Esophagus muscularis mucosa (tissue), 4 donors: Measurements from ENCODE around the gene ARRDC5.

Source experiments
- CTCF ChIP-seq, 3 experiments: fragments of 200-600 bp in 2 of 3; fragments of 450-650 bp in 1 of 3; sonication (generic) in 2 of 3; IDR thresholded peaks; one replicate each; pipeline ENCODE4 v1.5.1; 2017 to 2019; ENCODE audit warnings: antibody characterized with exemption in 3 of 3, mild to moderate bottlenecking in 2 of 3, moderate library complexity in 1 of 3
- EP300 ChIP-seq: sonication (generic); formaldehyde crosslinking; IDR thresholded peaks from one replicate; pipeline ENCODE4 v1.6.1; 2017; ENCODE audit warnings: antibody characterized with exemption
- POLR2A ChIP-seq: fragments of 450-650 bp; IDR thresholded peaks from one replicate; pipeline ENCODE4 v1.6.1; 2017; ENCODE audit warnings: antibody characterized with exemption, moderate library complexity, mild to moderate bottlenecking, low read depth

GRCh38 chr19:4861147-4861546 lies 41.5 kb downstream of the ARRDC5 start:
- TF ChIP-seq CTCF (IDR thresholded peaks at IDR 0.05) (no peak), POLR2A (no peak), EP300 (no peak)
